Measurements from ENCODE around the gene PRMT1.

PRMT1 gene

GRCh38 chr19:49651820-49652550 is 25.1 kb upstream of the PRMT1 start:
- no peak for DNase-seq

DNA sequence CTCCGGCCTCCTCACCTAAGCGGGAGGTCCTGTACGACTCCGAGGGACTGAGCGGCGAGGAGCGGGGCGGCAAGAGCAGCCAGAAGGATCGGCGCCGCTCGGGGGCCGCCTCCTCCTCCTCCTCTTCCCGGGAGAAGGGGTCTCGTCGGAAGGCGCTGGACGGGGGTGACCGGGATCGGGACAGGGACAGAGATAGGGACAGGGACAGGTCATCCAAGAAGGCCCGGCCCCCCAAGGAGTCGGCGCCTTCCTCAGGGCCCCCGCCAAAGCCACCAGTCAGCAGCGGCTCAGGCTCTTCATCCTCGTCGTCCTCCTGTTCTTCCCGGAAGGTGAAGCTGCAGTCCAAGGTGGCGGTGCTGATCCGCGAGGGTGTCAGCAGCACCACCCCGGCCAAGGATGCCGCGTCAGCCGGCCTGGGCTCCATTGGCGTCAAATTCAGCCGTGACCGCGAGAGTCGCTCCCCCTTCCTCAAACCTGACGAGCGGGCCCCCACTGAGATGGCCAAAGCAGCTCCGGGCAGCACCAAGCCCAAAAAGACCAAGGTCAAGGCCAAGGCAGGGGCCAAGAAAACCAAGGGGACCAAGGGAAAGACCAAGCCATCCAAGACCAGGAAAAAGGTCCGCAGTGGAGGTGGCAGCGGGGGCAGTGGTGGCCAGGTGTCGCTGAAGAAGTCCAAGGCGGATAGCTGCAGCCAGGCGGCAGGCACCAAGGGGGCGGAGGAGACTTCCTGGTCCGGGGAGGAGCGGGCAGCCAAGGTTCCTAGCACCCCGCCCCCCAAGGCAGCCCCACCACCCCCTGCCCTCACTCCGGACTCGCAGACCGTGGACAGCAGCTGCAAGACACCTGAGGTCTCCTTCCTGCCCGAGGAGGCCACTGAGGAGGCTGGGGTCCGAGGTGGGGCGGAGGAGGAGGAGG is 24.3 kb upstream of the PRMT1 start:
- DNase-seq, result no peak

- no peak for DNase-seq
Measured at GRCh38 chr19:49653466-49653806, 23.6 kb upstream of the PRMT1 start.

GRCh38 chr19:49654581-49654980 is 22.5 kb upstream of the PRMT1 start:
- no peak for DNase-seq

- DNase-seq, result no peak
Measured at GRCh38 chr19:49655570-49656455, 21.3 kb upstream of the PRMT1 start.

DNA sequence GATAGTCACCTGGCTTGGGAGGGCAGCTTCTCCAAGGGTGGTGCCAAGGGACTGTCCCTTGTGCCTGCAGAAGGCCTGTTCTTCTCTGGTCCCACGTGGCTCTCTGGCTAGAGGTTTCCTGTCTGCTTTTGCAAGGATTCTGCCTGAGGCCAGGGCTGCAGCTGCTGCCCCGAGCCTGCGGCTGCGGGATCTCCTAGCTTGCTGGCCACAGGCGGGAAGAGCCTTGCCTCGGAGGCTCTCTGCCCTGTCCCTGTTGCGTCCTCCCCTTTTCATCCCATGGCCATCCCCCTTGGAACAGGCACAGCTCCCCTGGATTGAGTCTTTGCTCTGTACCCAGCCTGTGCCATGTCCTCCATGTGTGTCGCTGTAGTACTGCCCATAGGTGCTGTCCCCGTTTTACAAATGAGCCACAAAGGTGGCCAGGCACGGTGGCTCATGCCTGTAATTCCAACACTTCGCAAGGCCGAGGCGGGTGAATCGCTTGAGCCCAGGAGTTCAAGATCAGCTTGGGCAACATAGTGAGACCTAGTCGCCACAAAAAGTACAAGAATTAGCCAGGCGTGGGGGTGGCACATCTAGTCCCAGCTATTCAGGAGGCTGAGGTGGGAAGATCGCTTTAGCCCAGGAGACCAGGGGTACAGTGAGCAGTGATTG is 20.5 kb upstream of the PRMT1 start:
- DNase-seq, result no peak

GRCh38 chr19:49657493-49658138 is 19.5 kb upstream of the PRMT1 start:
- DNase-seq, result no peak

DNA sequence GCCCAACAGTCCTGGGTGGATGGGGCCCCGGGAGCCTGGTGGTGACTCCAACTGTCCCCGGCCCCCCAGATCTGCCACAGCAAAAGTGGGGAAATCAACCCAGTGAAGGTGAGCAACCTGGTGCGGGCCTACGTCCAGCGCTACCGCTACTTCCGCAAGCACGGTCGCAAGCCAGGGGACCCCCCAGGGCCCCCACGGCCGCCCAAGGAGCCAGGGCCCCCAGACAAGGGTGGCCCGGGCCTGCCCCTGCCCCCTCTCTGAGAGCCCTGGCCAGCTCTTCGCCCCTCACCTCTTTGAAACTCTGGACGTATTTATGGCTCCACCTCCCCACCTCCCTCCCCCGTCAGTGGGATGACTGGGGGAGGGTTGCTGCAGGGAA is 18.9 kb upstream of the PRMT1 start:
- DNase-seq, result no peak

DNA sequence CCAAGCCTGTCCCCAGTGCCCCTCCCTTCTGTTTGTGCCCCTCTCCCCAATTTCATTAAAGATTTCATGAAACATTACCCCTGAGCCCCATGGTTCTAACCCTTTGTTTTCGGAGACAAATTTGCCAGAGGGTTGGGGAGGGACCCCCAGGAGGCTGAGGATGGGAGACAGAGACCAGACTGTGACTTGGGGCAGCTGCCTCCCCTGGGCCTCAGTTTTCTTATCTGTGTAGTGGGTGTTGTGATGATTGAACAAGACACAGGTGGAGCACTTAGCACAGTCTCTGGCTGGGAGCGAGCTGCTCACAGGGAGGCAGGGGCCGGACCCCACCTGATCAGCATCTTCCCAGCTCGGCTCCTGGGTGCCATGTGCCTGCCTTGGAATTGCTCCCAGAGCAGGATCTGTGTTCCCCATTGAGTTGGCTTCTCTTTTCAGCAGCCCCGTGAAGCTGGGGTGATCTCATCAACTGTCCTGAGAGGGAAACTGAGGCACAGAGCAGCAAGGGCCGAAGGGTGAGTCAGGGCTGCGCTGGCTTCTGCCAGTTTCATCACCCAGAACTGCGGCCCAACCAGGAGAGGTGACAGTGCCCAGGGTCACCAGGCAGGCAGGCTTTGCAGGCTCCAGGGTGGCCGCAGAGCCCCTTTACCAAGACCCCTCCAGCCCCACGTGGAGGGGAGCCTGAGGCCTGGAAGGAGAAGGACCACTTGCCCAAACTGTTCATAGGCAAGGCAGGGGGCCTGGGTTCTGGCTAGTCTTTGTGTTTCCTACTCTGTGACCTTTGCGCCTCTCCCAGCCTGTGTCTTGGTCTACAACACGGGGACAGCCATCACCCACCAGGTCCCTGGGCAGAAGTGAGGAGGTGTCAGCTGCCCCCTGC is 18.3 kb upstream of the PRMT1 start:
- no peak for DNase-seq

GRCh38 chr19:49660338-49660961 is 16.6 kb upstream of the PRMT1 start:
- DNase-seq, result no peak

DNA sequence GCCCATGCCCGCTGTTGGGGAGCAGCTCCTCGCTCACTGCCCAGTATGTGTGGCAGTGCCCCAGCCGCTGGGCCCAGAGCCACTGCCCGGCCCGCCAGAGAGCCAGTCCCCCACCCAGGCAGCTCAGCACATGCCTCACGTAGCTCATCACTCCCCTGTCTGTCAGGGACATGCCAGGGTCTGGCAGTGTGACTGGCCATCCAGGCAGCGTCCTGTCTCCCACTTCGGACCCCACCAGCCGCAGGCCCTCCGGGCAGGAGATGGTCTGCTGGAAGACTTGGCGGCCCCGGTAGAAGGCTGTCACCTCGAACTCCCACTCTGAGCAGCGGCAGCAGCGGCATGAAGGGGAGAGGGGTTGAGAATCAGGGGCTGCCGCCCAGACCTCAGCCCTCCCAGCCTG is 15.1 kb upstream of the PRMT1 start:
- no peak for DNase-seq

DNA sequence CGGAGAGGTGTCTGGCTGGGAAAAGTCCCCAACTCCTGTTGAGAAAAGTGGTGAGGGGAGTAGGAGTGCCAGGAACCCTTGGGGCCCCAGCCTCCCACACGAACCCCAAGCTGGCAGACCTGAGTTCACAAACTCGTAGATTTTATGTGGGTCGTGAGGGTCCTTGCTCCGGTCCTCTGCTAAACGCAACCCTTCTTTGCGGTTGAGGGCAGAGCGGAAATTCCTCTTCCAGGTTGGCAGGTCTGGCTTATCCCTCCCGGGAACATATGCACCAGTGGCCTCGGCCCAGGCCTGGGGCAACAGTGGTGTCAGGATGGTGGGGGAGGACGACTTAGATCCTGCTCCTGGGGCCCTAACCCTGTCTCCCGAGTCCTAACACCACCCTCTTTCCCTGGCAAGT is 13.8 kb upstream of the PRMT1 start:
- no peak for DNase-seq

DNA sequence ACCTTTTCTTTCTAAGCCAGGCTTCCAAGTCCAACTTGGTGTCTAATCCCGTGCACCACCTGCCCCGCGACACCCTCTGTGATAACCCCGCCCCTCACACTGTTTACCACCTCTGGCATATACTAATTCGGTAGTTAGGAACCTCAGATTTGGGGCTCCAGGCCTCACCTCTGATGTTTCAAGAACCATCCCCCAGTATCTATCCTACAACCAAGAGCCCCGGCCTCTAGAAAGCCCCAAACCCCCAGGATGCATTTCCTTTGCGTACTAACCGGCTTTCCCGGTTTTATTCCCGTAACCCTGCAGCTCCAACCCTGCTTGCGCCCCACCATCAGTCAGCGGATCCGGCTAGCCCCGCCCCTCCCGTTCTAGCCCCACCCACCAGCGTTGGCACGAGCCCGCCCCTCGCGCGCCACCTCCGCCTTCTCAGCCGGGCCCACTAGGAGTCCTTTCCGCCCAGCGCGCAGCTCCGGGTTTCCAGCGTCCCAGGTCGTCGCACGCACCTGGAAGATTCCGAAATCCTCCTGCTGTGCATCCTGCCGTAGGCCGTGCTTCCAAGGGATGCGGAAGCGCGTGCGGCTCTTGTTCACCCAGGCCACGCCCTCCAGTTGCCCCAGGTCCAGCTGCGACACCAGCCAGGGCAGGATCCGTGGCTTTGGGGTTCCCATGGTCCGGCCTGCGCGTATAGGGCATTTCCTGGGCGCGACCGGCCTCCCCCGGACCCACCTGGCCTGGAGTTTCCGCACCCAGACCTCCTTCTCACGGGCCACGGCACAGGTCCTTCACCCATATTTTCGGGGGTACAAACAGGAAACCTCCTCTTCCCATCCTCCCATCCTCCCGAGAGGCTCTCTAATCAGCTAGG is 12.7 kb upstream of the PRMT1 start:
- peak; percentile 74 to 96 (median 87) for DNase-seq

DNA sequence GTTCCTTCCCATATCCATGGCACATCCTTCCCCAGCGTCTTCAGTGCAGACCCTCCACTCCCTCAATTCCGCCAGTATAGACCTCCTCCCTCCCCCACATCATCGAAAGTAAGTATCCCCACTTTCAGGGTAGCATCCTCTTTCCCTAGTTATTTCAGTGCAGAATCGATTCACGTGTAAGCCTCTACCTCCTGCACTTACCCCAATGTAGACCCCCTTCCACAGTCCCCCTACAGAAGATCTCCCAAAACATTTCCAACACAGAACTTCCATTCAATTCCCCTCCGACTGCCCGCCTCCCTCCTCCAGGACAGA is 12.1 kb upstream of the PRMT1 start:
- no peak for DNase-seq

GRCh38 chr19:49665351-49666119 is 11.5 kb upstream of the PRMT1 start, which contains the start of the genes BCL2L12 and IRF3:
Gene BCL2L12, plus strand, starts transcription at chr19:49665933. Its CDS starts 760 bp downstream, at chr19:49666693.
Gene IRF3, minus strand, starts transcription at chr19:49665857. Its CDS starts 1,019 bp downstream, at chr19:49664838.
- DNase-seq, result peak; percentile 97 to 99 (median 98)

DNA sequence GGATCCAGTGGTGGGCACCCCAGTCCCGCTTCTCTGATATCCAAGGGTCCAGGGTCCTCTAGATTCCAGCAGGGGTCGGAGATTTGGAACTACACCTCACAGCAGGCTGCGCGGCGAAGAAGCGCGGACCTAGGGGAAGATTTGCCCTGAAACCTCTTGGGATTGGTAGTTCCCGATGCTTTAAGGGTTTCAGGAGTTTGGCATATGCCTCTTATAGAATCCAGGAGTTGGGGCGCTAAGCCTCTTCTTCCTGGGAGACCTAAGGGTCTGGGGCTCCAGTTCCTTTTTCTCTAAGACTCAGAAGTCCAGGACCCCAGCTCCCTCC is 11.0 kb upstream of the PRMT1 start:
- DNase-seq, result no peak

DNA sequence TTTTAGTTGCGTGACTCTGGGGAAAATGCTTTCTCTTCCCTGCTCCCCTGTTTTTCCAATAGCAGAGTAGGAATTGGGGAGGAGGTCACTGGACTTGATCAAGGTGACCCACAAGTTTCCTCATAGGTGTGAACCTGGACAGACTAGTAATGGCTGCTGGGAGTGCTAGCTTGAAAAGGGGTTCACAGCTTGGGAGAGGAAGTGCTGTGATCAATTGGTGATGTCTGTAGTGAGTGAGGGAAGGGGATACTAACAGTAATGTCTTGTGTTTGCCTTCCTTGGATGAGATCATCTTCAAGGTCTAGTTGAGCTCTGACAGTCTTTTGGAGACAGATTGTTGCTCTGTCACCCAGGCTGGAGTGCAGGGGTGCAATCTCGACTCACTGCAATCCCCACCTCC is 9.6 kb upstream of the PRMT1 start:
- DNase-seq, result no peak

DNA sequence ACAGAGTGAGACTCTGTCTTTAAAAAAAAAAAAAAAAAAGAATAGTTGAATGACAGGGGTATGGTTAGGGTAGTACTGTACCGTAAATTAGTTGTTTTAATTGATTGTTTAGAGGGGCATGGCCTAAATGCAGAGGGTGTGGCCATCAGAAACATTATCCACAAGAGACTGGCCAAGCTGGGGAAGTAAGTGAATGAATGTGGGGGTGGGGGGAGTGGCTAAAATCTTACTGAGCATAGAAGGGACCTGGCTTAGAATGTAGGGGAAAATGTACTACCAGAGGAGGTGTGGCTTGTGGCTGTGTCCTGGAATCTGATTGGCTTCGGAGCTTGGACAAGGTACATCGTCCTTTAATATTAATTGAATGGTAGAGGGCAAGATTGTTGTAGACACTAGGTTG is 7.6 kb upstream of the PRMT1 start:
- no peak for DNase-seq
